Stimulated activated CD4-positive, alpha-beta T cell treated with anti-CD3 and anti-CD28 coated beads, TNF-alpha, amount 100 ng/mL, for 48 hours (primary cell): ENCODE data around the gene C6orf52.
"Not testable (repeated sequence)": the region's sequence is repeated elsewhere in the genome, so short reads cannot be mapped to it uniquely, and the experiment has no call there.

Experiments
- DNase-seq, 3 donors: peaks; one replicate each; pipeline ENCODE4 v3.0.0-alpha.2; 2020; ENCODE audit warnings: low read depth in 3 of 3

C6orf52 gene

DNA sequence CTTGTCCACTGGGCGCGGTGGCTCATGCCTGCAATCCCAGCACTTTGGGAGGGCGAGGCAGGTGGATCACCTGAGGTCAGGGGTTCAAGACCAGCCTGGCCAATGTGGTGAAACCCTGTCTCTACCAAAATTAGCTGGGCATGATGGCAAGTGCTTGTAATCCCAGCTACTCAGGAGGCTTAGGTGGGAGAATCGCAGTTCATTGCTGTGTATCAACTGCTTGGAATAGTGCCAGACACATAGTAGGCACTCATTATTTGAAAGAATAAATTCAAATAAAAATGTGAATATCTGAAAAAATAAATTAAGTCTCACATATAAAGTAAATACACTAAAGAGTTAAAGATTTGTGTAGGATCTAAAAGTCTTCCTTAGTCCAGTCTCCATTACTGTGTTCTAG, 2.2 kb upstream of the C6orf52 start:
- no peak for DNase-seq

DNA sequence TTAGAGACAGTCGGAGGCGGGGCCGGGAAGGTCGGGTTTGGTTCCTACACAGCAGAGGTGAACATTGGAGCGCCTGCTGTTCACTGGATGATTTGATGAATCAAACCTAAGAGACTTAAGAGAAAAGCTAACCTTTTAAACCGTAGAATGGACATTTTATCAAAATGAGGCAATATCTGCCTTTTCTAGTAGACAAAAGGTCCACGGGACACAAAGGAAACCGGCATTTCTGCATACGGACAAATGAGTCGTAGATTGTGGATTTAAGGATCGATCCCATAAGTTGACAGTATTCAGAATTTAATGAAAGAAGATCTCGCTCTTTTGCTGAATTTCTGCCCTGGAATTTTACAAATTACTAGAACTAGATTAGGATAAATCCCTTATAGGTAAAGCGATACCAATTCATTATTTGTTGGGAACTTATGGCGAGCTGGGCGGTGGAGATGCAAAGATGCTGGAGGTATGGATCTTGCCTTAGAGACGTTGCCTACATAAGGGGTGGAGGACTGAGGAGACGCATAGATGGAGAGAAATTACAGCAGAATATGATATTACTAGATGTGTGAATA, 756 bp upstream of the C6orf52 start:
- DNase-seq, result no peak

DNA sequence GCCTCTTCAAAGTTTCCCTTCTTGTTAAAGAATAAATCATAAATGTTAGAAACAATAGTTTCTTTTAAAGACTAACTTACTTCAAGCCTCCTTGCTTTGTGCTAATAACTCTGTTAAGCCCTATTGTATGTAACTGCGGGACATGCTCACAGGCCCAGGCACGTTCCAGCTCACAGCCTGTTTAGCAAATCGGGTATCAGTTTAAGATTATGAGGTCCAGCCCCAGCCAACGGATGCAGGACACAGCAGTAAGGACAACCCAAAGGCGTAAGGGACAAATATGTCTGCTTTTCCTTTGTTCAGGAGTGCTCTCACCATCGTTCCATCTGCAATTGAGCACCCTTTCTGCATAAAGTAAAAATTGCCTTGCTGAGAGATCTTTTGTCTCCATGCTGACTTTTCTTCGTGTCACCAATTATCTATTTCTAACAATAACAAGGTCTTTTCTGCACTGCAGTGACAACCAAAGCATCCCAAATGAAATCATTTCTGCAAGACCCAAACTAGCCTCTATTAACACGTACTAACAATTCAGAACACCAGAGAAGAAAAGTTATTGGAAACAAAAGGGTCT, 1.4 kb downstream of the C6orf52 start:
- DNase-seq, result no peak

DNA sequence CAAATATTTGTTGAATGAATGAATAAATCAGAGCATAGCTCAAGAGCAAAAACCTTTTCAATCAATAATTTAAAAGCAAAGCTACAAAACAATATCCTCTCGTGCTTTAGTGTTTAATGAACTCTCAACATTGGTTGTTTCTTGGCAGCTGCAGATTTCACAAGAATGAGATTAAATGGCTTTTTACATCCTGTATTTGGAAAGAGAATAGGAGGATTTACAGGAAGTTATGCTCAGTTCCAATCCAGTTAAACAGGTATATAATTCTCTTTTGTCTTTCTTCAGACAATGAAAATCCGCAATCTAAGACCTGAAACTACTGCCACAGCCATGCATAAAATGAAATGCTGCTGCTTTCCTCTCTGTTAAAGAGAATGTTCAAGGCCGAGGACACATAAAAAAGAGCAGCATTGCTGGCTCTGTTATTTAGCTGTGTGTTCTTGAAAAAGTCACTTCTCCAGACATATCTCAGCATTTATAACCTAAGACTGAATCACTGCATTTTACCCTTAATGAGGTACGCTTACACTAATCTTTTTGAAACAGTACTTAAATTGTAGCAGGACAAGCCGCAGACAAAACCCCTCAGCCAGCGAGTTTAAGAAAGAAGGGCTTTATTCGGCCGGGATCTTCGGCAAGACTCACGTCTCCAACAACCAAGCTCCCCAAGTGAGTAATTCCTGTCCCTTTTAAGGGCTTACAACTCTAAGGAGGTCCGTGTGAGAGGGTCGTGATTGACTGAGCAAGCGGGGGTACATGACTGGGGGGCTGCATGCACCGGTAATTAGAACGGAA, 3.6 kb downstream of the C6orf52 start:
- DNase-seq, result no peak

DNA sequence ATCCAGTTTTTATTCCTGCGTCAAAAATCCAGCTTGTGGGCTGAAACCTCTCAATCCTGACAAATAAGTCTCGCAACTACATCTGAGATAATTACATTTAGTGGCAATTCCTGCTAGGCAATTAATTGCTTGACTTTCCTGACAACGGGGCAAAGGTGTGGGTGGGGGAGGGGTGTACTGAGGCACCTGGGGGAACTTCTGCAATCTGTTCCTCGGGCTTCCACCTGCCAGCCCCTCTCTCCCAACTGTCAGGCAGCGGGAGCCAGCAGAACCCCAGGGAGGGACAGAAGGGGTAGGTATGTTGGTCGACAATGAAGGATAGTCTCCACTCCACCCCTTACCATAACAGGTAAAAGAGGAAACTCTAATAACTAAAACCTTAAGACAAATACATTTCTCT, 6.8 kb downstream of the C6orf52 start:
- no peak for DNase-seq

DNA sequence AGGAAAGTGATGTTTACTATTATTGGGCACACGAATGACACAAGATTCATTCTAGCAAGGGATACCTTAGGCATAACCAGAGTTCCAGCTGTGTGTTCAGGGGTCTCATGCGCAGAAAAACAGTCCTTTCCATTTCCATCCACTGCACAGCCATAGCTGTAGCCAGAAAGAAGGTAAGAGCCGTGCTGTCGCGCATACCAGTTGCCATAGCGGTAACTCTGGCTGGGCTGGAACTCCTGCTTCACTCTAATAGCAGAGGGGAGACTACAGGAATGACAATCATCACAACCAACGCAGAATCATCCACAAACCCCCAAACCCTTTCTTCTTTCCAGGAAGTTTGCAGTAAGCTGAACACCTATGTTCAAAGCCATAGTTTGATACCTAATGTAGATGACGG, 7.5 kb downstream of the C6orf52 start:
- DNase-seq, result no peak

DNA sequence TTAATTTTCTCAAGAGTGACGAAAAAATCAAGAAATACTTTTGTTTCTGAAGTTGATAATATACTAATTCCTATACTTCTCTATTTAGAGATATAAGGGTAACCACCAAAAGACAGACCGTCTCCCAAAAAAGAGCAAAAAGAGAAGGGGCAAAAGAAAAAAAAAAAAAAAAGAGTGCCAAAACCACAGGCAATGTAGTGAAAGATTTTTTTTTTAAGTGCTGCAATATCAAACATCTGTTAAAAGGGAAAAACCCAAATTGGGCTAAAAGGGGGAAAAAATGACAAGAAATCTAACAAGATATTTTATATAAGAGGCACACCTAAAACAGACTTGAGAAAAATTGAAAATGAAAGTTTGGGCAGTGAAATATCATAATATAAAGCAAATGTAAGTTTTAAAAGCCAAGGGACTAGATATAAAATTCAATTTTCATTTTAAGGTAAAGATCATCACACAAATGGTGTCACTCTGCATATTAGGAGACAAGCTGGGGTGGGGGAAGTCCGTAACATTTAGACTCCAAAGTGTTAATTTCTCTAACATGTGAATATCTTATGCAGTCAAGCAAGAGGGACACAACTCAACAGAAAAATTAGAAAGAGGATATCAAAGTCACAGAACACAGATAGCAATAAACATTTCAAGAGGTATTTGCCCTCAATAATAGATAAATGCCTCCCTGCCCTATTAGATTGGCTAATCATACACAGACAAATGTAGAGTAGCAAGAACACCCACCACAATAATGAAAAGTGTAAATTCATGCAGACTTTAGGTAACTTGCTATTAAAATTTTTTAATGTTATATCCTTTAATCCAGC, 9.1 kb downstream of the C6orf52 start:
- DNase-seq, result no peak

DNA sequence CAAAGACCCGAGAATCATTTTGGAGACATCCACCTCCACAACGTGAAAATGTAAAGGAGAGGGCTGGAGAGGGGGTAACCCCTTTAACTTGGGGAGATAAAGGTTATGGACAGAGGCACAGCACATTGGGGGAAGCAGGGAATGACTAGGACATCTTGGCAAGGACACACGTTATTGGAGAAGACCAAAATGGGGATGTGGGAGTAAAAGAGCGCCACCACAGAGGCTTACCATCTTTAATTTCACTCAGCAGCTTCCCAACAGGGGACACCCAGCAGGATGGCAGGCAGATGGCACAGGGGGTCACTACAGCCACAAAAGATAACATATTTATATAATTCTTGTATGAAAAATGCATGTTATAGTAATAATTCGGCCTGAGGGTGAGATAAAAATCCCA, 9.8 kb downstream of the C6orf52 start:
- no peak for DNase-seq

DNA sequence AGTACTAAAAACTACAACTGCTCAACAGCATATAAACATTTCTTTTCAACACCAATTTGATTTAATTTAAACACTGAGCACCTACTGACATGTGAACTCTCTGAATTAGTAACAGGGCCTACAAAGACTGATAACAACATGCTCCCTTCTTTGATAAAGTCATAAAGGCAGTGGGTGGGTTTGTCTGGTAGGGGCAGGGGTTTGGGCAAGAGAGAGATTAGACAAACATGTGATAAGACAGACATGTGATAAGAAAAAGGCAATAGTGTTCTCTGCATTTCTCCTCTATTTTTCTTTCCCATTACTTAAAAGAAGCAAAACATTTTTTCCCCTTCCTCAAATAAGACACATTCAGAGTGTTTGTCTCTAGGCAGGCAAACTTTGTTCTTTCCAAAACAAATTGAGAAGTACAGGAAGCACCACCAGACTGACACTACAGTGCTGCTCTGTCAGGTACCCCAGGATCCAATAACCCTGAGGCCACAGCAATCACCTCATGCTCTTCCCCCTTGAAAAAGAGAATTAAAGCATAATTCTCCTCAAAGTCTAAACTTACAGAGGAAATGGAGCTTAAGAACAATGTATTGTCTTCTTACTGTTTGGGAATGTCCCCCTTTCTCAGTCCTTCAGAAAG, 11.9 kb downstream of the C6orf52 start:
- no peak for DNase-seq

DNA sequence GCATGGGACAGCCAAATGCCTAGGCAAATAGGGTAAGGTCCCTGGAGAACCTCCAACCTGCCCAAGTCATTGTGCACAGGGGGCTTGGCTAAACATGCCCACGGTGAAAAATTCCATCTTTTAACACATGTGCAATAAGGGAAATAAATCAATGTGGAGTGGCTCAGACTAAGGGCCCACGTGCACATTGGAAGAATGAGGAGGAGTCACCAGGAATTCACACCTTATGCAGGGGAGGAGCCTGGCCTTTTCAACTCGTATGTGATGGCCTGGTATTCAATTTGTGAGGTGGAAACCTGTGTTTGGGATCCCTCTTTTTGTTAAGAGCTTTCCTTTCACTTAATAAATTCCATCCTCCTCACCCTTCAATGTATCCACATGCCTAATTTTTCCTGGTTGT, 12.6 kb downstream of the C6orf52 start:
- no peak for DNase-seq

DNA sequence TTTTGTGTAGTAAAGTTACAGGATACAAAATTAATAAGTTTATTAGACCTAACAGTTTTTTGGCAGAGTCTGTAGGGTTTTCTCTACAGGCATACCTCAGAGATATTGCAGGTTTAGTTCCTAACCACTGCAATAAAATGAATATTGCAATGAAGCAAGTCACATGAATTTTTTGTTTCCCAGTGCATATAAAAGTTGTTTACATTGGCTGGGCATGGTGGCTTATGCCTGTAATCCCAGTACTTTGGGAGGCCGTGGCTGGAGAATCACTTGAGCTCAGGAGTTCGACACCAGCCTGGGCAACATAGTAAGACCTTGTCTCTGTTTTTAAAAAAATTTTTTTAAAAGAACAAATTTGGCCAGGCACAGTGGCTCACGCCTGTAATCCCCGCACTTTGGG, 16.0 kb downstream of the C6orf52 start:
- DNase-seq, result no peak

DNA sequence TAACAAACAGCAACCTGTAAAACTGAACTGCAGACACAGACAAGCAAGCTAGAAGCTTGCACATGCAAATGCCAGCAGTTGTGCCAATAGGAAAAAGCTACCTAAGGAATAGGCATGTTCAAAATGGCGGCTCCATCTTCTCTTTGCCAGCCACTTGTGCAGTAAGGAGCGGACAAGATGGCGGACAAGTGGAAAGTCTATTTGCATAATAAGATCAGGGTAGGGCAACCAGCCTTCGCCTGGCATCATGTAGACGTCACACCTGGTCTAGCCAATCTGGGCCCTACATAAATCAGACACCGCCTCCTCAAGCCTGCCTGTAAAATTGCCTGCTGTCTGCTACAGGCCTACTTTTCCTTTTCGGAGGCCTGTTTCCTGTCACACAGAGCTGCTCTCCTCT, 18.0 kb downstream of the C6orf52 start:
- no peak for DNase-seq

DNA sequence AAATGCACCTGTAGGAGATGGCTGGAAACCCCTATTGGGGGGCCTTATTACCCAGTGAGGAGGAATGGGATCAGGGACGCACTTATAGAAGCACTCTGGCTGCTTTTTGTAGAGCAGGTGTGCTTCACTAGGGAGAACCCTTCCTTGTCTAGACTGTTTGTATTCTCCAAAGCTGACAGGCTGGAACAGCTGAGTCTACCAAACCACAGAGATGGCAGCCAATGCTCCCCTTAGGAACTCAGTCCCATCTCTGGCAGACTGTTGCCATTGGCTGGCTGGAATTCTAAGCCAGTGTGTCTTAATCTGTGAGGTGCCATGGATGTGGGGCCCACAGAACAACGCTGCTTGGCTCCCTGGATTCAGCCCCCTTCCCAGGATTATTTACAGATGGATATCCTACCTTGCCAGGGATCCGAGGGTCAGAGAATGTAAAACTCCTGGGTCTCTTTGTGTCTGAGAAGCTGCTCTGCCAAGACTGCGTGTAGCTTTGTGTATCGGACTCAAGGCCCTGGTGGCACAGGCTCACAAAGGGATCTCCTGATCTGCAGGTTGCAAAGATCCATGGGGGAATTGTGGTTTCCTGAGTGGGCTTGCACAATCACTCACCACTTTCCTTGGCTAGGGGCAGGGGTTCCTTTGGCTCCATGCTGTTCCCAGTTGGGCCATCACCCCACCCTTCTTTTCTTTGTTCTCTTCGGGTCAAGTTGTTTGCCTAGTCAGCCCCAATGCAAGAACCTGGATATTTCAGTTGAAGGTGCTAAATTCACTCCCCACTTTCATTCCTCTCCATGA, 26.1 kb downstream of the C6orf52 start:
- DNase-seq, result no peak

DNA sequence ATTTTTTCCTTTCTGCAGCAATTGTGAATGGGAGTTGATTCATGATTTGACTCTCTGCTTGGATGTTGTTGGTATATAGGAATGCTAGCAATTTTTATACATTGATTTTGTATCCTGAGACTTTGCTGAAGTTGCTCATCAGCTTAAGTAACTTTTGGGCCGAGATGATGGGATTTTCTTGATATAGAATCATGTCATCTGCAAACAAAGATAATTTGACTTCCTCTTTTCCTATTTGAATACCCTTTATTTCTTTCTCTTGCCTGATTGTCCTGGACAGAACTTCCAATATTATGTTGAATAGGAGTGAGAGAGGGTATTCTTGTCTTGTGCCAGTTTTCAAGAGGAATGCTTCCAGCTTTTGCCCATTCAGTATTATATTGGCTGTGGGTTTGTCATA, 28.8 kb downstream of the C6orf52 start:
- not testable (repeated sequence) for DNase-seq

DNA sequence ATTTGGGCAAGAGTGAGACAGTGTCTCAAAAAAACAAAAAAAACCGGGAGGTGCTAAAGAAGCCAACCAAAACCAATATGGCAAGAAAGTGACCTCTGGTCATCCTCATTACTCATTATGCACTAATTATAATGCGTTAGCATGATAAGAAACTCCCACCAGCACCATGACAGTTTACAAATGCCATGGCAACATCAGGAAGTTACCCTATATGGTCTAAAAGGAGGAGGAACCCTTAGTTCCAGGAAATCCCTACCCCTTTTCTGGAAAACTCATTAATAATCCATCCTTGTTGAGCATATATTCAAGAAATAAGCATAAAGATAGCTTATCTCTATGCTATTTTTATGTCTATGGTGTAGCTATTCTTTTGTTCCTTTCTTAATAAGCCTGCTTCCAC, 31.7 kb downstream of the C6orf52 start:
- no peak for DNase-seq

DNA sequence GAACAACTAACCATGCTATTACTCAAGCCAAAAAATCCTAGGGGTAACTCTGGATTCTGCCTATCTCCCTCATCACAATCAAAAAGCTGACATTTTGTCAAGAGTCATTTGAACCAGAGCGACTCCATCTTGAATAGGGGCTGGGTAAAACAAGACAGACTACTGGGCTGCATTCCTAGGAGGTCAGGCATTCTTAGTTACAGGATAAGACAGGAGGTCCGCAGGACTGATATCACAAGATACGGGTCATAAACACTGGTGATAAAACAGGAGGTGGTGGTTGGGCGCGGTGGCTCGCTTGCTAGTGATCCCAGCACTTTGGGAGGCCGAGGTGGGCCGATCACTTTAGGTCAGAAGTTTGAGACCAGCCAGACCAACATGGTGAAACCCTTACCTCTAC, 32.2 kb downstream of the C6orf52 start:
- no peak for DNase-seq

DNA sequence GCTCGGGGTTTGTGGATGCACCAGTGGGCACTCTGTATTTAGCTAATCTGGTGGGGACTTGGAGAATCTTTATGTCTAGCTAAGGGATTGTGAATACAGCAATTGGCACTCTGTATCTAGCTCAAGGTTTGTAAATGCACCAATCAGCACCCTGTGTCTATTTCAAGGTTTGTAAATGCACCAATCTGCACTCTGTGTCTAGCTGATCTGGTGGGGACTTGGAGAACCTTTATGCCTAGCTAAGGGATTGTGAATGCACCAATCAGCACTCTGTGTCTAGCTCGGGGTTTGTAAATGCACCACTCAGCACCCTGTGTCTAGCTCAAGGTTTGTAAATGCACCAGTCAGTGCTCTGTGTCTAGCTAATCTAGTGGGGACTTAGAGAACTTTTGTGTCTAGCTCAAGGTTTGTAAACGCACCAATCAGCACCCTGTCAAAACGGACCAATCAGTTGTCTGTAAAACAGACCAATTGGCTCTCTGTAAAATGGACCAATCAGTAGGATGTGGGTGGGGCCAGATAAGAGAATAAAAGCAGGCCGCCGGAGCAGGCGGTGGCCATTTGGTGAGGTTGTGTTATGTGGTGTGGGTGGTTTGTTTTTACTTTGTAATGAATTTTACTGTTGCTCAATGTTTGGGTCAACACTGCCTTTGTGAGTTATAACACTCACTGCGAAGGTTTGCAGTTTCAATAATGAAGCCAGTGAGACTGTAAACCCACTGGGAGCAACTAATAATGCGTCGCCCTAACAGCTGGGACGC, 33.8 kb downstream of the C6orf52 start:
- DNase-seq, result not testable (repeated sequence)

DNA sequence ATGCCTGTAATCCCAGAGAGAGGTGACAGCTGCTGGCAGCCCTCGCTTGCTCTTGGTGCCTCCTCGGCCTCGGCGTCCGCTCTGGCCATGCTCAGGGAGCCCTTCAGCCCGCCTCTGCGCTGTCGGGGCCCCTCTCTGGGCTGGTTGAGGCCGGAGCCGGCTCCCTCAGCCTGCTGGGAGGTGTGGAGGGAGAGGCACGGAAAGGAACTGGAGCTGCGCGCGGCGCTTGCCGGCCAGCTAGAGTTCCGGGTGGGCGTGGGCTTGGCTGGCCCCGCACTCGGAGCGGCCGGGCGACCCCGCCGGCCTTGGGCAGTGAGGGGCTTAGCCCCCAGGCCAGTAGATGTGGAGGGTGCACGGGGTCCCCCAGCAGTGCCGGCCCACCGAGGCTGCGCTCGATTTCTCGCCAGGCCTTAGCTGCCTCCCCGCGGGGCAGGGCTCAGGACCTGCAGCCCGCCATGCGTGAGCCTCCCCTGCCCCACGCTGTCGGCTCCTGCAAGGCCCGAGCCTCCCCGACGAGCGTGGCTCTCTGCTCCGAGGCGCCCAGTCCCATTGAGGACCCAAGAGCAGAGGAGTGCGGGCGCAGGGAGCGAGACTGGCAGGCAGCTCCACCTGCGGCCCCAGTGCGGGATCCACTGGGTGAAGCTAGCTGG, 34.6 kb downstream of the C6orf52 start:
- no peak for DNase-seq

DNA sequence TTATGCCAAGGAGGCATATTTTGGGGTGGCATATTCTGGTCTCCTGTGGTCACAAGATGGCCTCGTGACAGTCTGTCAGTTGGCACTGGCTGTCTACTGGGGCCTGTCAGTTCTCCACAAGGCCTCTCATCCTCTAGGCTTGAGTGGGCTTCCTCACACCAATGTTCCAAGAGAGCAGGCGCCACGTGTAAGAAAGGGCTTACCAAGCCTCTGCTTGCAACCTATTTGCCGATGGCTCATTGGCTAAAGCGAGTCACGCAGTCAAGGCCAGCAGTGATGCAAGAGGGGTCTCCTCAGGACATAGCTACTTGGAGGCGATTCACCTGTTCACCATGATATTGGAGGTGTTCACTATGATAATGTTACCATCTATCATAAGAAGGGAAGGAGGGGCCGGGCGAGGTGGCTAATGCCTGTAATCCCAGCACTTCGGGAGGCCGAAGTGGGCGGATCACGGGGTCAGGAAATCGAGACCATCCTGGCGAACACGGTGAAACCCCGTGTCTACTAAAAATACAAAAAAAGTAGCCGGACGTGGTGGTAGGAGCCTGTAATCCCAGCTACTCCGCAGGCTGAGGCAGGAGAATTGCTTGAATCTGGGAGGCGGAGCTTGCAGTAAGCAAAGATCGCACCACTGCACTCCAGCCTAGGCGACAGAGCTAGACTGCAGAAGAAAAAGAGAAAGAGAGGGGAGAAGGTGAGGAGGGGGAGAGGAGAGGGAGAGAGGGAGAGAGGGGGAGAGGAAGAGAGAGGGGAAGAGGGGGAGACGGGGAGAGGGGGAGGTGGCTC, 35.3 kb downstream of the C6orf52 start:
- no peak for DNase-seq
